Activated T-helper 9 cell treated with anti-CD3 and anti-CD28 coated beads, Interleukin-2, amount 50 U/mL, for 16 hours (primary cell): ENCODE data around the gene USP36.
"Not testable (repeated sequence)": the region's sequence is repeated elsewhere in the genome, so short reads cannot be mapped to it uniquely, and the experiment has no call there.

Experiments
- DNase-seq: peaks from one replicate; pipeline ENCODE4 v3.0.0-alpha.2; 2020; ENCODE audit warnings: low read depth

Gene USP36

GRCh38 chr17:78767806-78768205 lies 72.8 kb downstream of the USP36 start:
- DNase-seq: no peak

- no peak for DNase-seq
Observed at GRCh38 chr17:78766743-78767294, 73.8 kb downstream of the USP36 start.

GRCh38 chr17:78766225-78766624 lies 74.4 kb downstream of the USP36 start:
- DNase-seq: no peak

DNA sequence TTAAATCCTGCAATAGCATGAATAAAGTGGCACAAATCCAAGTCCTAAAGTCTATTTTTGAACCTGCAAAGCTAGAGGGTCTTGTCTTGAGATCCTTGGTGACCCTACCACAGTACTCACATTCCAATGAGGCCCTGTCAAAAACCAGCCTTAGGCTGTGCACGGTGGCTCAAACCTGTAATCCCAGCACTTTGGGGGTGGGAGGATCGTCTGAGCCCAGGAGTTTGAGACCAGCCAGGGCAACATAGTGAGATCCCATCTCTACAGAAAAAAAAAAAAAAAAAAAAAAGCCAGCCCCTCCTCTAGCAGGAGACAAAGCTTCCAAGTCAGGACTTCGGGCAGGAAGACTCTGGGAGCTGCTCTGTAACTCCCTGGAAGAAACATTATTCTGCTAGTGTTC lies 74.8 kb downstream of the USP36 start:
- DNase-seq: no peak

DNA sequence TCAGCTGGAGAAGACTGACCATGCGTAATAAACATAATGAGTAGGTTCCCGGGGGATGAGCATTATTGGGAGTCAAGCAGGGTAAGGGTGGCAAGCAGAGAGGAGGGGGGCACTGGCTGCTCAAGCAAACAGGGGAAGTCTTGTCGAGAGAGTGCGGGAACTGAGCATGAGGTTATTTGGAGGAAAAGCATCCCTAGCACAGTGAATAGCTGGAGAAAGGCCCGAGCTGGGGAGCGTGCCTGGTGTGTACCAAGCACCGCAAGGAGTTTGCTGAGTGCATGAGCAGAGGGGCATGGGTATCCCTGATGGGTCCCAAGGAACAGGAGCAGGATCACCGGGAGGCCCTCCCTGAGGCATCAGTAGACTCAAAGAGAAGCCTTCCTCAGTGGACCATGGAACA lies 75.7 kb downstream of the USP36 start:
- no peak for DNase-seq

- no peak for DNase-seq
Observed at GRCh38 chr17:78763561-78763960, 77.1 kb downstream of the USP36 start.

GRCh38 chr17:78761789-78762406 lies 78.7 kb downstream of the USP36 start:
- DNase-seq: no peak

DNA sequence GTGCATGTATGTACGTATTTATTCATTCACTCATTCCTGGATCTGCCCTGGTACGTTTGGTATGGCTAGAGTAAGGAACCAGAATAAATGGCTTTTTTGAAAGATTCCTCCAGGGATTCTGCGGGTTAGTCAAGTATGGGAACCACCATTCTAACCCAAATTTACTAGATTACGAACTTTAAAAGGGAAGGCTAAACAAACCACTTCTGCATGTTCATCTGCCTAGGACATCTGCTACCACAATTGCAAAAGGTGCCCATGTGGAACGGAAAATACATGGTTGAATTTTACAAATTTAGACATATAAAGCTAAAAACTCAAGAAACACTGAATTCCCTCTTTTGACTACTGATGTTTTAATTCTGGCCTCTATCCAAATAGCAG lies 80.7 kb downstream of the USP36 start:
- DNase-seq: no peak

- DNase-seq: peak; percentile 53
Observed at GRCh38 chr17:78759203-78759968, 81.2 kb downstream of the USP36 start.

DNA sequence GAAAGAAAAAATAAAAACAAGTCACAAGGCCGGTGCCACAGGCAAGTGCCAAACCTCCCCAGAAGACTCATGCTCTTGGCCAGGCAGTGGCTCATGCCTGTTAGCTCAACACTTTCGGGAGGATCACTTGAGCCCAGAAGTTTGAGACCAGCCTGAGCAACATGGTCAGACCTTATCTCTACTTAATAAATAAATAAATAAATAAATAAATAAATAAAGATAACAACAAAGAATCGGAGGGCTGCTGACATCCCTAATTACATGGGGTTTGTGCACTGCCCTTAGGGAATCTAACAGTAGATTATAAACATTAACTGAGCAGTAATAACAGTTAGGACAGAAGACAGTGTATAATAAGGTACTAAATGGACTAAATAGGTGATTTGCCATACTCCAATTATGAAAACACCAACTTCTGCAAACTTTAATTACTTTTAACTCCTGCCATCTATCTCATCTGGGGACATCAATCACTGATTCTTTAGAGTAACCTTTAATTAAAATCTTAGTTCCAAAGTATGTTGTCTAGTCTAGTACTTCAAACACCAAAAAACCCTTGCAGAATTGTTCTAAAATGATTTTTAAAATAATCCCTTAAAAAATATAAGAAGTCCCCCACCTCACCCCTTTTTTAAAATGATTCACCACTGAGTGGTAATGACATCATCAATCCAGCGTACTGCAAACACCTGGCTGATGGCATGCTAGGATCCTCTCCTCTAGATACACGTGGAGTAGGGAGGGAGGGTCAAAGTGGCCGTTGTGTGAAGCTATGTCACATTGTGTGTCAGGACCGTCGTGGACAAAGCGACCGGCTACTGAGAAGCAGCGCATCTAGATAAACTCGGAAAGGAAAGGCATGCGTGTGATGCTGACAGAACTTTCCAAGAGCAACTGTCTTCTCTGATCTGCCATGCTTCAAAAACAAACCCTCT lies 87.0 kb downstream of the USP36 start:
- DNase-seq: no peak

DNA sequence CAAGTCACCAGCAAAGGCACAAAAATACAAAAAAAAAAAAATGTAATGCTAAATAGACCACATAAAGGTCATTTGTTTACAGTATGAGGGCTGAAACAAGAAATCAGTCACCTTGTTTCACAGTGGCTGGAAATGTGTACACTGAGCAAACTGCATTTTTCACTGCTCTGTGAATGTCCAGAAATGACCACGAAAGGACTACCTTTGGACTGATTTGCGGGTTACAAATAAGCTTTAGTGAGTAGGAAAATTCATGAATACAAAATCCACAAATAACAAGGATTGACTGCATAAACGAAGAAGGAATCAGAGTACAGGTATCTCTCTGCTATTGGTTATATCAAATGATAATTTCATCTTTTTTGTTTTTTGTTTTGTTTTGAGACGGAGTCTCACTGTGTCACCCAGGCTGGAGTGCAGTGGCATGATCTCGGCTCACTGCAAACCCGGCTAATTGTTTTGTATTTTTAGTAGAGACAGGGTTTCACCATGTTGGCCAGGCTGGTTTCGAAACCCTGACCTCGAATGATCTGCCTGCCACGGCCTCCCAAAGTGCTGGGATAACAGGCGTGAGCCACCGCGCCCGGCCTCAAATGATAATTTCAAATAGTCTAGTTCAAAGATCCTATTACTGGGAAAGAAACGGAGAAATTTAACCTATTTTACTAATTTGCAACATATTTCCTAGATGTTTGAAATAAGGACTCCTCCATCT lies 89.0 kb downstream of the USP36 start:
- DNase-seq: no peak

GRCh38 chr17:78751000-78751399 lies 89.6 kb downstream of the USP36 start:
- not testable (repeated sequence) for DNase-seq

GRCh38 chr17:78748730-78749317 lies 91.8 kb downstream of the USP36 start:
- peak; percentile 61 for DNase-seq

DNA sequence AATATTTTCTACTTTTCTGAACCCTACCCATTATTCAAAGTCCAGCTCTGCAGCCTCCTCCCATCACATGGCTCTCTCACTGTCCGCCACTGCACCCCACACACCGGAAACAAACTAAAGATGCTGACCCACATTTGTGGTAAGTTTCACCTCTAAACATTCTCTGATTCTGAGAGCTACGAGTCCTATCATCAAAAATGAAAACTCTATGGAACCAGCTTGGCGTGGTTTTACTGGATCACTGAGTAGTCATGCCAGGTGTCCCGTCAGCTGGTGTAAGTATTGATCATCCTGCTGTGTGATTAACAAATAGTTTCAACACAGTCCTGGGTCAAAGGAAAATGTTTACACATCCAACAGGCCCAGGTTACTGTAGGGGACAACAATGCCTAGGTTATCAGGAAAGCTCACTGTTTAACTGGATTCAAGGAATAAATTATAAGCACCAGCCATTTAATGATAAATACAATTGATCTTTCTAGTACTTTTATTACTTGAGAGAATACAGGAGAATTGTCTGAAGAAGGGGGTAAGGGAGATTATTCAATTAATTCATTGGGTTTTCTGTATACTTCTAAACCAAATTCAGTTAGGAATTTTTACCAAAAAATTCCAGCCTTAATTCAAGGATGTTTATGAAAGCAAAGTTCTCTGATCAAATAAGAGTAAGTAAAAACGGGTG lies 92.4 kb downstream of the USP36 start:
- DNase-seq: no peak

GRCh38 chr17:78747488-78747887 lies 93.1 kb downstream of the USP36 start:
- no peak for DNase-seq

GRCh38 chr17:78746949-78747269 lies 93.7 kb downstream of the USP36 start:
- DNase-seq: no peak

- DNase-seq: no peak
Observed at GRCh38 chr17:78746263-78746948, 94.2 kb downstream of the USP36 start.
